ENCODE results near the gene ASB6.
"Not testable (repeated sequence)": the region's sequence is repeated elsewhere in the genome, so short reads cannot be mapped to it uniquely, and the experiment has no call there.

Gene ASB6

DNA sequence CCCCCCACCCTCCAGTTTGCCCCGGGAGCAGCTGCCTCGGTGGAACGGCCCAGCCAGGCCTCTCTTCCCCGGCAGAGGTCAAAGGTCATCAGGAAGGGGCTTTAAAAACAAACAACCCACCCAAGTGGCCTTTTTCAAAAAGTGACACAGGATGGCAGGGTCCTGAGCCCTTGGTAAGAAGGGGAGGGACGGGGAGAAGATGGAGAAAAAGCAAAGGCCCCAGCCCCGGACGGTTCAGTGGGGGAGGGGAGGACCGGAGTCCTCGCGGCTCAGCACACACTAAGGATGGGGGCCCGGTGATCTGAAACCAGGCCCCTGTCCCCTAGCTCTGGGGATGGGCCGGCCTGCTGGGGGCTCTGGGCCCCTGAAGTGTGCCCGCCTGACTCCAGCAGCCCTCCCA lies 24.6 kb upstream of the ASB6 start:
- DNase-seq = no peak

DNA sequence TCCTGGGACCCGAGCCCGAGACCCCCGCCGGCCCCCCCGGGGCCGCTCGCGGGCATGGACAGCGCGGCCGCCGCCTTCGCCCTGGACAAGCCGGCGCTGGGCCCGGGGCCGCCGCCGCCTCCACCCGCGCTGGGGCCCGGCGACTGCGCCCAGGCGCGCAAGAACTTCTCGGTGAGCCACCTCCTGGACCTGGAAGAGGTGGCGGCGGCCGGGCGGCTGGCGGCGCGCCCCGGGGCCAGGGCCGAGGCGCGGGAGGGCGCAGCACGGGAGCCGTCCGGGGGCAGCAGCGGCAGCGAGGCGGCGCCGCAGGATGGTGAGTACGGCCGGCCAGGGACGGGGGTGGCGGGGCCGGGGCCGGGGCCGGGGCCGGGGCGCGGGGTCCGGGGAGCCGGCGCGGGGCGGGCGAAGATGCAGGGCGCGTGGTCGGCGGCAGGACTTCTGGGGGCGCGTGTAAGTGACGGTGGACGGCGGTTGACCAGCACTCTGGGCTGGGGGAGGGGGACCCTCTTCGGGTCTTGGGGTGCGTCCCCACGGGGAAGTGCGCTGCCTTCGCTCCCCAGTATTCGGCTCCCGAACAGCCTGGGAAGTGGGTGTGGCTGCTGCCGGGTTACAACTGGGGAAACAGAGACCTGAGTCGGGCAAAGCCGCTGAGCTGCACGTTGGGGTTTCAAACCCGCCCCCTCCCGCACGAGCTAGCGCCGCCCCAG lies 24.0 kb upstream of the ASB6 start:
- no peak for DNase-seq

DNA sequence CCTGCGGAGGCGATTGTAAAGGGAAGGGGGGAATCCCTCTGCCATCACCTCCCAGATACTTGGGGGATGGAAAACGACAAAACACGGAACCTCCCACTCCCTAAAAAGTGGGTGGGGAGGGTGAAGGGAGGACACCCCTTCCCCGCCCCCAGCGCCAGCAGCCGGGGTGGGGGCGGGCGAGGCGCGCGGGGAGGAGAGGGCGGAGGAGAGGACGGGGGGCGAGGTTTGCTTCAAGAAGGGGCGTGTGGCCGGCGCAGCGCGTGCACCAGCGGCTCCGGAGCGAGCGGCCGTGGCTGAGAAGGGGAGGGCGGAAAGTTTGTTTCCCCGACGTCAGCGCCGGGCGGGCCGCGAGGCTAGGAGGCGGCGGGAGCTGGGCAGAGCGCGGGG lies 23.4 kb upstream of the ASB6 start, which contains the start of gene PRRX2:
Gene PRRX2 (plus strand): TSS at position 259 of the 387 bp plus-strand sequence. CDS start 221 bp downstream, outside the sequence.
- DNase-seq = peak in 1 of 2 experiments; percentile 31

DNA sequence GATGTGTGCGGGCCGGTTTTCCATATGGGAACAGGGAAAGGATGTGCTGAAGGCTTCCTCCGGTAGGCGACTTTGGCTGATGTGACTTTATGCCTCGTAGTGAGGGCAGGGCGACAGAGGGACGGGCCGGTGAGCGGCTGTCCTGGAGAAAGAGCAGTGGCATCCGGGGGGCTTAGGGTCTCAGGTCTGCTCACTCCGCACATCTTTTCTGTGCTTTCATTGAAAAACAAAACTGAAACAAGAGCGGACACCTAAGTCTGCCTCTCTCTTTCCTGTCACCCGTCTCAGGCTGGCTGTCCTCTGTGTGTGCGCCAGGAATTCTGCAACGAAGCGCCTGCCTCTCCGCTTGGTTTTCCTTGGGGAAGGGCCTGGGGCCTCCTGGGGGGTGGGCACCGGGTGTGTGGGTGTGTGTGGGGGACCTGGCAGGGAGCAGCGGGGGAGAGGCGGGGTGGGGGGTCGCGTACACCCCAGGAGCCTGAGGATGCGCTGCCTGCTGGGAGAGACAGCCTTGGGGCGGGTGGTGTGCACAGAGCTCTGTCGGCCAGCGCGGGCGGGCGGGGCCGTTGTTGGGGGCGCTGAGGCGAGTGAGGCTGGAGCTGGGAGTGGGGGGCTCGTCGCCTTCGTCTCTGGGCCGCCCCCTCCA lies 22.9 kb upstream of the ASB6 start:
- DNase-seq = no peak

DNA sequence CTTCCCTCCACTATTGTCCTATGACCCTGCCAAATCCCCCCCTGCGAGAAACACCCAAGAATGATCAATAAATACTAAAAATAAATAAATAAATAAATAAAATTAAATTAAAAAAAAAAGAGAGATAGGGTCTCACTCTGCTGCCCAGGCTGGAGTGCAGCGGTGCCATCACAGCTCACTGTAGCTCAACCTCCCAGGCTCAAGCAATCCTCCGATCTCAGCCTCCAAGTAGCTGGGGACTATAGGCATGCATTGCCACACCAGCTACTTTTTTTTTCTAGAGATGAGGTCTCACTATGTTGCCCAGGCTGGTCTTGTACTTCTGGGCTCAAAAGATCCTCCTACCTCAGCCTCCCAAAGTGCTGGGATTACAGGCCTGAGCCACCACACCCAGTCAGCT lies 20.3 kb upstream of the ASB6 start:
- not testable (repeated sequence) for DNase-seq

DNA sequence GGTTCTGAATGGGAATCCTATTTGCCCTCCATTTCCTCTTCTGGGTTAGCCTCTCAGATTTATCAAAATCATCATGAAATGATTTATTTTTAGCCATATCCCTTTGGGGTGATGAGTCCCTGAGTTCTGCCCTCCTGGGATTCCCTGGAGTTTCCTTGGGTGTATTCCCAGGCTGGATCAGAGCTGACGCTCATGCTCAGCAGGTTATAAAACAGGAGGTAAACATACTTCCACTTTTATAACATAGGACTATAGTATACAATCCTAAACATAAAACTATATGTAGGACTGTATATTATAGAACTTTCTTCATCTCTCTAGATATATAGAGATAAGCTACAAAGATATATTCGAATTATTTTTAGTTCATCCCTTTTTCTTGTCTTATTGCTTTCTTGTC lies 19.1 kb upstream of the ASB6 start:
- no peak for DNase-seq

DNA sequence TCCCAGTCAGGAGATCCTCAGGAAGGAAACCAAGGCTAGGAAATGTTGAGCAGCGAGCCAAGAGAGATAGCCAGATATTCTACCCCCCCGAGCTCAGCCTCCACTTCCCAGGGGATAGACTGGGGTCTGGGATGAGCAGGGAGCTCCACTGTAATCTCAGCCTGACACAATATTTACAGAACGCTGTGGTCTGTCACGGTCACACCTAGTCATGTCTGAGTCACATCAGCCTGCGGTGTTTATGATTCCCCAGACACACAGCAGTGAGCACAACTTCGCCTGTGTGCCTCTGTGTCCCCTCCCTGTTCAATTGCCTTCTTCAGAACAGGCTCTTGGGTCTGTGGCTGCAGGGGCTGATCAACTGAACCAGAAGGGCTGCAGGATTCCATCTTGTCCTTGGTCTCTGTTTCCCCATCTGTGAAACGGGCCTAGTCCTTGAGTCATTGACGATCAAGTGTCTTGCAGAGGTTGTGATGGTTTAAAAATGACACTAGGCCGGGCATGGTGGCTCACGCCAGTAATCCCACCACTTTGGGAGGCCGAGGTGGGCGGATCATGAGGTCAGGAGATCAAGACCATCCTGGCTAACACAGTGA lies 14.9 kb upstream of the ASB6 start:
- no peak for DNase-seq

DNA sequence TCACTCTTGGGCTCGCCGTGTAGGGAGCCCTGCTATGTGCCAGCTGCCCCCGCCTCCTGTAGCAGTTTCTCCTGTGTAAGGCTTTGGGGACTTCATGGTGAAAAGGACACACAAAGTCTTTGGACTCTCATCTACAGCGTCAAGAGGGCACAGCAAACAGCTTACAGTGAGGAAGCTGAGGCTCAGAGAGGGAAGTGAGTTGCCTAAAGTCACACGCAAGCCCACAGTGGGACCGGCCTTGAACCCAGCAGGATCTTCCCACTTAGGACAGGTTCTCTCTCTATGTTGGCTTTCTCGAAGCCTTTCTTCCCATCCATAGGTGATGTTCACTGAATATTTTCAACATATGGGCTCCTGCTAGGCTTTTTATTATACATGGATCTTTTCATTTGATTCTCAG lies 13.7 kb upstream of the ASB6 start:
- DNase-seq = no peak

DNA sequence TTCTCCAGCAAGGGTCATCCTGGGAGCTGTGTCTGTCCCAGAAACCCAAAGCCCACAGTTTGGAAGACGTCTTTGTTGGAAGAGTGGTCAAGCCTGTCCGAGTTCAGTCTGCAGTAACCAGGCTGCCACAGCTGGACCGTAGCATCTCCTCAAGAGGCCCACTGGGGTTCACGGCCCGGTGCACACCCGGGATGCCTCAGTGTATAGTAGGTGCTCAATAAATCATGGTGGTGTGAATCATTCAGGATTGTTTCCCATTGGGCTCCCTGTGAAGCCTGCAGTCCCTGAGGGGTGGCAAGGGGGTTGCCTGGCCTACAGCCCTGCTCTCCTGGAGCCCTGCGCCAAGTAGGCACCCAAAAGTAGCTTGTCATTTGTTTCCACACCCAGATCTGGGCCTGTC lies 13.2 kb upstream of the ASB6 start:
- no peak for DNase-seq

DNA sequence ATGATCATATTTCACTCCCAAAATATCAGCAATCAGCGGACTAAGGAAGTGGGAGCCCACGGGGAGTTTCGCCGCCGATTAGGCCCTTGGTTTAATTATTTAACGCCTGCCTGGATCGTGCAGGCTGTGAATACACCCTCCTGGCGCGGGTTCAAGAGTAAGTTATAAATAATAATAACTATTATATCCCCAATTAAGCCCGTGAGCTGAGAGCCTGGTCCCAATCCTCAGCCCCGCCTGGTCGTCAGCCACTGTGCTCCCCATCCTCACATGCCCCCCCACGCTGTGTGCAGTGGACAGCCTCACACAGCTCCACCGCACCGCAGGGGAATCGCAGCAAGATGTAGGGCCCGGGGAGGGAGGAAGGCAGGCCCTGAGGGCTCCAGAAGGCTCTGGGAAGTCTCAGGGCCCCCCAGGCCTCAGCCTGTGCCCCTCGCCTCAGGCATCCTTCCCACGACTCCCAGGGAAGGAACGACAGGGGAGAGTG lies 12.6 kb upstream of the ASB6 start:
- DNase-seq = no peak

DNA sequence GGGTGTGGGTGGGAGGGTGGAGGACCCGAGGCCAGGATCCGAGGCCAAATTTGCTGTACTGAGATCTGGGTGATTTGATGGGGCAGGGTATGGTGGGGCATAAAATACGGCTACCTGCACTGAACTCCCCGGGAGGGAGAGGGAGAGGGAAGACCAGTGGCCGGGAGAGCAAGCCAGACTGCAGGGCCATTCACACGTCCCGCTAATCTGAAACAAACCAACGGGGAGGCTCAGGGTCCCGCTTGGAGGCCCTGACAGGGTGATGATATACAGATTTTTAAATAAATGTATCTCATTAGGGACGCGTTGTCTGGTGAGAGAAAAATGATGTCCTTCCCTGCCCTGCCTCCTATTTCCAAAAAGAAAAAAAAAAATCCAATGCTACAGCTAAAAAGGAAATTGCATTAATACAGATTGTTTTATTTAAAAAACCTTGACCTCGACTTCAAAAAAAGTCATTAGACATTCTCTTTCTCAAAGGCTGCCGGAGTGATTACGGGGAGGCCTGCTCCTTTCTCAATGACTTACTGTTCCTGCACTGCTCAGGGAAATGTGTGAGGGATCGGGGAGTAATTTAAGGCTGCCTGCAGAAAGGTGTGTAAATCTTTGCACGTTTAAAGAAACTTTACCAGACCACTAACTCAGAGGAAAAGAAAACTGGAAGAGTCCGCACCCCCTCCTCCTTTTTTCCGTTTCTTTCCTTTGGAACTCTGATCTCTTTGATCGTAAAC lies 12.0 kb upstream of the ASB6 start:
- no peak for DNase-seq

DNA sequence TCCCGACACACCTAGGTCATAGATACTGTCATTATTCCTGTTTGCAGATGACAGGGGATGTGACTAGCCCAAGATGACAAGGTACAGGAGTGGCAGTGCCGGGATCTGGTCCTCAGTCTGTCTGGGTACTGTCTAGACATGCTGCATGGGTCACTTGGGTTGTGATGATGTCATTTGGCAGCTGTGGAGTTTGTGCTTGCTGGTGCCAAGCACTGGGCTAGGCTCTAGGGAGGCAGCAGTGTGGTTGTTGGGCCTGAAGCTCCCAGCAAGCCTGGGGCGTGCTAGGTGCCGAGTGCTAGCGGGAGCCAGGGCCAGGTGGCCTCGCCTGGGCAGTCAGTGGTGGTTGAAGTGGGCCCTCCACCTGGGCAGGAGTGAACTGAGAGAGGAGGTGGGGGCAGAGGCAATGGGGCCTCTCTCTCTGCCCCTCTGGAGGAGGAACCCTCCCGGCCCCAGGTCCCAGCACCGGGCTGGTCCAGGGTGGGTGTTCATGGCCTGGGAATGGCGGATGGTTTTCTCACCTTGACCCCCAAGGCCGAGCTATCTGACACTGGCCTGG lies 8.8 kb upstream of the ASB6 start:
- DNase-seq = no peak

DNA sequence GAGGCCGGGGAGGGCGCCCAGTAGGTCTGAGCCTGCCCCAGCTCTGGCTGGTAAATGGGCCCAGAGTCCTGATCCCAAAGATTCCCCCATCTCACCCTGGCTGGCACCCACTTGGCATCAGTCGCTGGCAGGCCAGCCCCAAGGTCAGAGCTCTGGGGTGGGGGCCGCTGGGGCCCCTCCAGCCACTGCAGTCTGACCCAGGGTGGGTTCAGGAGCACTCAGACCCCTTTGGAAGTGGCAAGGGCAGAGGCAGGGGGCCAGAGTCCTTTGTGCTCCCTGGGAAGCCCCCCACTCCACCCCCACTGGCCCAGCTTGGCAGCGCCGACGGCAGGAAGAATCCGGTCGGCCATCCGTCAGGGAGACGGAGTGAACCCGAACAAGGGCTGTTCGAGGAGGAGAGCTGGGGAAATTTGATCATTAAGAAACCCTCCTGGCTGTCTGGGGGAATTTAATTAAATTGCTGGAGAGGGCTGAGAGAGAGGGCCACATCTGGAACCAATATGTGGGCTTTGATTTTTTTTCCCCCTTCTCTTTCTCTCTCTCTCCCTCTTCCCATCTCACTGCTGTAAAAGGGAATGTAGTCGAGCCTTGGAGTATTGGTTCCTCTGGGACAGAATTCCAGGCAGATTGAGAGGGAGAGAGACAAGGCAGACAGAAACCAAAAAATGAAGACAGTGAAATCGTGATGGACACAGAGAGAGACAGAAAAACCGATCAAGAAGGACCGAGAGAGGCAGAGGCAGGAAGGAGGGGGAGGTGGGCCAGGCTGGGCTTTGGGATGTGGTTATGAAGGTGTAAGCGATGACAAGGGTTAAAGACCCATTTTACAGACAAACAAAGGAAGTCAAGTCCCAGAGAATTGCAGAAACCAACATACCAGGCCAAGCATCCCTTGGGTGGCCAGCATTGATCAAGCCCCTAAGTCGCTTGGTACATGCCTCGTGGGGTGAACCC lies 8.1 kb upstream of the ASB6 start:
- DNase-seq = no peak

DNA sequence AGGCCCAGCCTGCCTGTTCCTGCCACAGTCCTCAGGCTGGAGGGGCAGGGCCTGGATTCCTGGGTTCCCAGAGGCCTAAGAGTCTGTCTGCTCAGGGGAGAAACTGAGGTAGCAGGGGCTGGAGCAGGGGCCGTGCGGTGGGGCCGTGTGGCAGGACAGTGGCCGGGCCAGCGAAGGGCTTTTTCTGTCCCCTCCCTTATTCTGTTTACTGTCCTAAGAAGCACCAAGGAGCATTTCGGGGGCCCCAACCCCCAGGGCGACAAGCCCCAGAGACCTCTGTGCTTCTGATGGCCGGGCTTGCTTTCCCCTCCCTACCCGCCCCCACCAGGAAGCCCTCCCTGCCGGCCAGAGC lies 6.8 kb upstream of the ASB6 start:
- DNase-seq = no peak

DNA sequence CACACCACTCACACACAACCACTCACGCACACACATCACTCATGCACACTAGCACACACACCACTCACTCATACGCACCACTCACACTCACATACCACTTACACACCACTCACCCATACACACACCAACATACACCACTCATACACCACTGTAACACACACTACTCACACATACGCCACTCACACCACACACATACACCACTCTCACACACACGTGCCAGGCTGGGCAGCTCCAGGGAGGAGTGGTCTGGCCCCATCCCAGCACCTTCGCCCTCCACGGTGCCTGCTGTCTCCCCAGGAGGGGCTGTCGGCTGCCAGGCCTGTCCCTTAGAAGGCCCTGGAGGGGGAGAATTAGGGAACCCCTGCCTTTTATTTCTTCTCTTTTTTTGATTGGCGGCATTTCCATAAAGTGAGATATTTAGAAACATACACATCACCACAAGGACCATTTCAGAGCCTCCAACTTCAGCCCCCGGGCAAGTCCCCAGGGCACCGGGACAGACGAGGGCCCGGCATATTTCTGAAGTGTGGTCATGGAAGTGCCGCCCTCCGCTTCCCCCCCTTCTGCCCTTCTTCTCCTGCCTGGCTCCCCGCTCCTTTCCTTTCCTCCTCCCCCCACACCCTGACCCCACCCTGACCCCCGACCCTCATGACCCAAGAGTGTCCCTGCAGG lies 6.3 kb upstream of the ASB6 start:
- no peak for DNase-seq

DNA sequence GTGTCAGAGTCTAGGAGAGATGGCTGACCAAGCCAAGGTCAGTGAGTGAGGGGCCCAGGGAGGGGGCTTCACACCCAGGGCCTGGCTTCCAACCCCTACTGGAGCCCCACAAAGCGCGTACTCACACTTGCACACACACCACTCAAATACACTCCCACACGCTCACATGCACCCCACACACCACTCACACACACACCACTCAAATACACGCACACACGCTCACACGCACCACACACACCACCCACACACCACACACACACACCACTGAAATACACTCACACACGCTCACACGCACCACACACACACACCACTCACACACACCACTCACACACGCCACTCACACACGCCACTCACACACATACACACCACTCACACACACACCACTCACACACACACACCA lies 5.7 kb upstream of the ASB6 start:
- DNase-seq = no peak

DNA sequence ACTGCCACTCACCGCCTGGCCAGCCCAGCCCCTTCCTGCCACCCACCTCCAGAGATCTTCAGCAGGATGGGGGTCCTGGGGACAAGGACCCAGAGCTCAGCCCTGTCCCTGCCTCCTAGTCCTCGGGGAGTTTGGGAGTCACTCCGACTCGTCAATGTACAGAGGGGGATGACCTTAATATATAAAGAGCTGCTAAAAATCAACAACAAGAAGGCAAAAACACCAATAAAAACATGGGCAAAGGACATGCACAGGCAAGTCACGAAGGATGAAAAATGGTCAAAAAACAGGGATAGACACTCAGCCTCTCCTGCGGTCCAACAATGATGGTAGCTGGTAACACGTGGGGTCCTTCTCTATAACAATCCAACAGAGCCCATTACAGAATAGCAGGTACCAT lies 4.7 kb upstream of the ASB6 start:
- no peak for DNase-seq

DNA sequence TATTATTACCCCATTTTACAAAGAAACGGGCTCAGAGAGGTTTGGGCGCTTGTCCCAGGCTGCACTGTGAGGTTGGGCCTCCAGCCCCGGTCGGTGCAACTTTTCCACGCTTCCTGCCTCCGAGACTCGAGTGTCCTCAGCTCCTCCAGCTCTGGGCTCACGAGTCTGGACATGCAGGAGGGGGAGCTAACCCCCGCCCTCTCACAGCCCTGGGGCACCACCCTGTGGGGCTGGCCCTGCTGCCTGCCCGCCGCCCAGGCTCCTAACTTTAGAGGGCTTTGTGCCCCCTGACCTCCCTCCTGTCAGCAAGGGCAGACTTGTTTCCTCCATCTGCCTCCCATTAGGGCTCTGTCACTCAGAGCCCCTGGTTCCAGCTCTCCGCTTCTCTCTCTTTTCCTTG lies 4.3 kb upstream of the ASB6 start:
- DNase-seq = no peak

DNA sequence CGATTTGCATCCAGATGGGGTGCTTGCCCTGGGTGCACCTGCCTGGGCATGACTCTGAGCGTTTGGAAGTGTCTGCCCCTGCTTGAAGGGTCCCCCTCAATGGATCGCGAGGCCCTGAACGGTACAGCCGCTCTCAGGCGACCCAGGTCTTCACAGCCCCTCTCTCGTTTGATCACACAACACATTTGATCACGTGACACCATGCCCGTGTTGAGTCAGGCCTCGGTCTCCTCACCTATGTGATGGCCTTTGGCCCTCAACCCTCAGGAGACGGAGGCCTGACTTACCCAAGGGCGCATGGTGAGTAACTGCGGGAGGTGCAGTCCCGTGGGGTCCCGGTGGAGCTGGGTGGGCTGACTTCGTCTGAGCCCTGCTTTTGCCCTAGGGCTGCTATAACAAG lies 3.0 kb upstream of the ASB6 start:
- DNase-seq = no peak

DNA sequence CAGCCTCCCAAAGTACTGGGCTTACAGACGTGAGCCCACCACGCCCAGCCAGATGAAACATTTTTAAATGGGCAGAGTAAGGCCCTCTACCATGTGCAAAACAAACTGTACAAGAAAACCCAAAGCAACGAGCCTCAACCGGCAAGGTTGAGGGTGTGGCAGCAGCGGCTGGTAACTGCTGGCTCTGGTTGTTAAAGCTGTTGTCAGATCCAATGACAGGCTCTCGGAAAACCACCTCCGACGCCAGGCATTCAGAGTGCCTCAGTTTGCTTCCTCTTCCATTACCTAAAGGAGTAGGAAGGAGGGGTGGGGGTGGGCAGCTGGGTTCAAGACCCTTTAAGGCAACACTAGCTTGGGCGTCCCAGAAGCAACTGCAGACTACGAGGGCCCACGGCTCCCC lies 2.4 kb upstream of the ASB6 start:
- DNase-seq = no peak

DNA sequence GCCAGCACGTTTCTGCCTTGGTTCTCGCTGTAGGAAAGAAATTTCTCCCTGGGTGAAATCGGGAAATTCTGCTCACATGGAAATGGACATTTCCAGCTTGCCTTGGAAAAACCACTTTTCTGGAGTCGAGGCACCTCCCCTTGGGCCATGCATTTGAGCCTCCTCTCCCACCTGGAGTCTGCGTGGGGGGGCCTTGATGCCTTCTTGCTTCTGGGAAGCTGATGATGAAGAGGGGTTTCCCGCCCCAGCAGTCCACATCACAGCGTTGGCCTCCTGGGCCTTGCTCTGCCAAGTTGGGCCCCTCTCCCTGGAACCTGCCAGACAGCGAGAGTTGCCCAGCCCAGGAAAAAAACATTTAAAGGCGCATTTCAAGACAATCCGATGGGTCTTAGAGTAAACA lies 1.8 kb upstream of the ASB6 start:
- no peak for DNase-seq
